Neural cell (in vitro differentiated cells): ENCODE results near the gene MED13L. TPM values are rescaled to one million over a fixed set of nuclear protein-coding genes. Genes with fewer than 3 reads are reported as not detected.

ENCODE experiments used
- H2AFZ ChIP-seq: fragments of 200-600, 300-800 bp; sonication (generic), shearing (Covaris generic); 2 replicates; pipeline ENCODE4 v1.6.0; 2014; ENCODE audit warnings: low read depth, mild to moderate bottlenecking, antibody characterized with exemption, low read length, moderate library complexity
- H3F3A ChIP-seq: fragments of 200-600 bp; shearing (Covaris generic); 2 replicates; pipeline ENCODE4 v1.6.1; 2016; ENCODE audit warnings: mild to moderate bottlenecking, moderate library complexity, mixed read lengths, antibody characterized with exemption, low read length; ENCODE audit not compliant: insufficient read depth, poor library complexity, severe bottlenecking
- H3K27ac ChIP-seq: fragments of 200-600, 300-800 bp; sonication (generic), shearing (Covaris generic); 2 replicates; pipeline ENCODE4 v1.5.1; 2014; ENCODE audit warnings: mild to moderate bottlenecking, low read length, moderate library complexity
- H3K27me3 ChIP-seq: fragments of 300-800, 200-600 bp; sonication (generic), shearing (Covaris generic); 2 replicates; pipeline ENCODE4 v1.6.0; 2014; ENCODE audit warnings: mild to moderate bottlenecking, low read depth, low read length, moderate library complexity; ENCODE audit not compliant: insufficient read depth
- H3K36me3 ChIP-seq: fragments of 300-800, 200-600 bp; sonication (generic), shearing (Covaris generic); 2 replicates; pipeline ENCODE4 v1.5.1; 2014; ENCODE audit warnings: mild to moderate bottlenecking, antibody characterized with exemption, low read length, moderate library complexity; ENCODE audit not compliant: insufficient read depth
- H3K4me2 ChIP-seq: fragments of 300-800, 200-600 bp; sonication (generic), shearing (Covaris generic); 2 replicates; pipeline ENCODE4 v1.6.0; 2014; ENCODE audit warnings: mild to moderate bottlenecking, low read length
- H3K4me3 ChIP-seq: fragments of 300-800, 200-600 bp; sonication (generic), shearing (Covaris generic); 2 replicates; pipeline ENCODE4 v1.5.1; 2014; ENCODE audit warnings: mild to moderate bottlenecking, low read length, moderate library complexity
- H3K79me2 ChIP-seq: fragments of 200-600 bp; shearing (Covaris generic); replicated peaks from 2 replicates; pipeline ENCODE4 v1.6.0; 2014; ENCODE audit warnings: mild to moderate bottlenecking, low read length, moderate library complexity; ENCODE audit not compliant: insufficient read depth
- H3K9ac ChIP-seq: fragments of 300-800, 200-600 bp; sonication (generic), shearing (Covaris generic); 2 replicates; pipeline ENCODE4 v1.6.1; 2016; ENCODE audit warnings: mild to moderate bottlenecking, low read length, mixed read lengths
- H3K9me2 ChIP-seq: fragments of 200-600 bp; shearing (Covaris generic); 2 replicates; pipeline ENCODE4 v1.6.1; 2016; ENCODE audit warnings: mild to moderate bottlenecking, low read length, mixed read lengths; ENCODE audit not compliant: insufficient read depth
- H3K9me3 ChIP-seq: fragments of 200-600, 300-800 bp; sonication (generic), shearing (Covaris generic); 2 replicates; pipeline ENCODE4 v1.6.1; 2016; ENCODE audit warnings: mild to moderate bottlenecking, mixed run types, low read length, moderate library complexity, mixed read lengths
- H4K20me1 ChIP-seq: fragments of 200-600 bp; shearing (Covaris generic); 2 replicates; pipeline ENCODE4 v1.6.1; 2016; ENCODE audit warnings: mild to moderate bottlenecking, mixed run types; ENCODE audit not compliant: insufficient read depth
- EP300 ChIP-seq: fragments of 450-650 bp; conservative IDR thresholded peaks from 2 replicates; pipeline ENCODE4 v1.6.1; 2014; ENCODE audit warnings: antibody characterized with exemption, mild to moderate bottlenecking, moderate library complexity; ENCODE audit not compliant: poor library complexity, severe bottlenecking
- EZH2 ChIP-seq: fragments of 200-600, 300-800 bp; shearing (Covaris generic), sonication (generic); IDR thresholded peaks from 2 replicates; pipeline ENCODE4 v1.6.1; 2014; ENCODE audit warnings: antibody characterized with exemption, low read length, borderline replicate concordance, mild to moderate bottlenecking; ENCODE audit not compliant: insufficient read depth, poor library complexity, severe bottlenecking
- MXI1 ChIP-seq: fragments of 450-650 bp; conservative IDR thresholded peaks from 2 replicates; pipeline ENCODE4 v1.6.1; 2014; ENCODE audit warnings: antibody characterized with exemption, mild to moderate bottlenecking; ENCODE audit not compliant: poor library complexity, severe bottlenecking
- POLR2AphosphoS5 ChIP-seq: IDR thresholded peaks from 2 replicates; pipeline ENCODE4 v1.6.1; 2012
- RAD21 ChIP-seq: fragments of 450-650 bp; conservative IDR thresholded peaks from 2 replicates; pipeline ENCODE4 v1.6.1; 2014; ENCODE audit warnings: antibody characterized with exemption, mild to moderate bottlenecking, moderate library complexity
- SMC3 ChIP-seq: fragments of 450-650 bp; conservative IDR thresholded peaks from 2 replicates; pipeline ENCODE4 v1.6.1; 2014; ENCODE audit warnings: antibody characterized with exemption, mild to moderate bottlenecking, moderate library complexity; ENCODE audit not compliant: poor library complexity
- TAF1 ChIP-seq: IDR thresholded peaks from 2 replicates; pipeline ENCODE4 v1.6.1; 2012; ENCODE audit warnings: low read depth
- polyA plus RNA-seq: library from polyadenylated mRNA; depleted of rRNA; stranded (reverse); fragments of >200 nt; gene quantifications from 2 replicates; pipeline ENCODE4 v1.2.3, GENCODE V29; 2014
- TF ChIP-seq, protein P1 (sequence below): IDR thresholded peaks from 2 replicates; pipeline ENCODE4 v1.6.1; 2012; ENCODE audit warnings: borderline replicate concordance
- TF ChIP-seq, protein P2 (sequence below): fragments of 450-650 bp; IDR thresholded peaks from 2 replicates; pipeline ENCODE4 v1.5.1; 2014; ENCODE audit warnings: antibody characterized with exemption, mild to moderate bottlenecking, moderate library complexity; ENCODE audit not compliant: poor library complexity, severe bottlenecking

The MED13L gene
- polyA plus RNA-seq, 1 donor from 2014 or later: 38.9 TPM

GRCh38 chr12:116150452-116150851, 127.0 kb downstream of the MED13L start:
- TF ChIP-seq, protein P1, sequence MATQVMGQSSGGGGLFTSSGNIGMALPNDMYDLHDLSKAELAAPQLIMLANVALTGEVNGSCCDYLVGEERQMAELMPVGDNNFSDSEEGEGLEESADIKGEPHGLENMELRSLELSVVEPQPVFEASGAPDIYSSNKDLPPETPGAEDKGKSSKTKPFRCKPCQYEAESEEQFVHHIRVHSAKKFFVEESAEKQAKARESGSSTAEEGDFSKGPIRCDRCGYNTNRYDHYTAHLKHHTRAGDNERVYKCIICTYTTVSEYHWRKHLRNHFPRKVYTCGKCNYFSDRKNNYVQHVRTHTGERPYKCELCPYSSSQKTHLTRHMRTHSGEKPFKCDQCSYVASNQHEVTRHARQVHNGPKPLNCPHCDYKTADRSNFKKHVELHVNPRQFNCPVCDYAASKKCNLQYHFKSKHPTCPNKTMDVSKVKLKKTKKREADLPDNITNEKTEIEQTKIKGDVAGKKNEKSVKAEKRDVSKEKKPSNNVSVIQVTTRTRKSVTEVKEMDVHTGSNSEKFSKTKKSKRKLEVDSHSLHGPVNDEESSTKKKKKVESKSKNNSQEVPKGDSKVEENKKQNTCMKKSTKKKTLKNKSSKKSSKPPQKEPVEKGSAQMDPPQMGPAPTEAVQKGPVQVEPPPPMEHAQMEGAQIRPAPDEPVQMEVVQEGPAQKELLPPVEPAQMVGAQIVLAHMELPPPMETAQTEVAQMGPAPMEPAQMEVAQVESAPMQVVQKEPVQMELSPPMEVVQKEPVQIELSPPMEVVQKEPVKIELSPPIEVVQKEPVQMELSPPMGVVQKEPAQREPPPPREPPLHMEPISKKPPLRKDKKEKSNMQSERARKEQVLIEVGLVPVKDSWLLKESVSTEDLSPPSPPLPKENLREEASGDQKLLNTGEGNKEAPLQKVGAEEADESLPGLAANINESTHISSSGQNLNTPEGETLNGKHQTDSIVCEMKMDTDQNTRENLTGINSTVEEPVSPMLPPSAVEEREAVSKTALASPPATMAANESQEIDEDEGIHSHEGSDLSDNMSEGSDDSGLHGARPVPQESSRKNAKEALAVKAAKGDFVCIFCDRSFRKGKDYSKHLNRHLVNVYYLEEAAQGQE: no peak
- TF ChIP-seq, protein P2, sequence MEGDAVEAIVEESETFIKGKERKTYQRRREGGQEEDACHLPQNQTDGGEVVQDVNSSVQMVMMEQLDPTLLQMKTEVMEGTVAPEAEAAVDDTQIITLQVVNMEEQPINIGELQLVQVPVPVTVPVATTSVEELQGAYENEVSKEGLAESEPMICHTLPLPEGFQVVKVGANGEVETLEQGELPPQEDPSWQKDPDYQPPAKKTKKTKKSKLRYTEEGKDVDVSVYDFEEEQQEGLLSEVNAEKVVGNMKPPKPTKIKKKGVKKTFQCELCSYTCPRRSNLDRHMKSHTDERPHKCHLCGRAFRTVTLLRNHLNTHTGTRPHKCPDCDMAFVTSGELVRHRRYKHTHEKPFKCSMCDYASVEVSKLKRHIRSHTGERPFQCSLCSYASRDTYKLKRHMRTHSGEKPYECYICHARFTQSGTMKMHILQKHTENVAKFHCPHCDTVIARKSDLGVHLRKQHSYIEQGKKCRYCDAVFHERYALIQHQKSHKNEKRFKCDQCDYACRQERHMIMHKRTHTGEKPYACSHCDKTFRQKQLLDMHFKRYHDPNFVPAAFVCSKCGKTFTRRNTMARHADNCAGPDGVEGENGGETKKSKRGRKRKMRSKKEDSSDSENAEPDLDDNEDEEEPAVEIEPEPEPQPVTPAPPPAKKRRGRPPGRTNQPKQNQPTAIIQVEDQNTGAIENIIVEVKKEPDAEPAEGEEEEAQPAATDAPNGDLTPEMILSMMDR: no peak
- TF ChIP-seq MXI1 (no peak), RAD21 (no peak), TAF1 (no peak)
- Histone ChIP-seq H2AFZ (no peak overlapping the region), H4K20me1 (no peaks in the 10 kb centered on the region), H3K4me3 (no peak overlapping the region), H3K9ac (no peak overlapping the region), H3K9me2 (no peaks in the 10 kb centered on the region), H3K27me3 (no peaks in the 10 kb centered on the region), H3K36me3 (no peaks in the 10 kb centered on the region), H3K79me2 (peaks cover 11% of the 10 kb centered on the region), H3K4me2 (no peak overlapping the region), H3K27ac (no peak overlapping the region), H3F3A (no peaks in the 10 kb centered on the region), H3K9me3 (no peaks in the 10 kb centered on the region)

DNA sequence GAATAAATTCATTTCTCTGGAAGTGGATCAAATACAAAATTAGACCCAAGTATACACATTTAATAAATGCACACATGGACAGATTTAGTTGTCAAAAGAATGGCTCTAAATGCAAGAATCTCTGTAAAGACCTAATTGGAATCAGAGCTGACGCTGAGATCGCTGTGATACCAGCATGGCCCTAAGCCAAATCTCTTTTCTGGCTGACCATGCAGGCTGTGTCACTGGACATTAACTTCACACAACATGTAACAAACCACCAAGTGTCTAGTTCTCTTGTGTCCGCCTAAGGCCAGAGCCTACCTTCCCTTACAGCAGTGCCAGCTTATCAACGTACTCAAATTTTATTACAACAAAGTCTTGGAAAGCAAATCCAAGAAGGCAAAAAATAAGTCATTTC, 127.5 kb downstream of the MED13L start:
- Histone ChIP-seq H3K4me3 (no peak overlapping the region), H3K9me3 (no peaks in the 10 kb centered on the region), H3K9me2 (no peaks in the 10 kb centered on the region), H3K27me3 (no peaks in the 10 kb centered on the region), H3K4me2 (no peak overlapping the region), H3K27ac (no peak overlapping the region), H3K9ac (no peak overlapping the region), H4K20me1 (no peaks in the 10 kb centered on the region), H3K79me2 (peaks cover 11% of the 10 kb centered on the region), H3F3A (no peaks in the 10 kb centered on the region), H3K36me3 (no peaks in the 10 kb centered on the region), H2AFZ (no peak overlapping the region)
- TF ChIP-seq TAF1: no peak
- no peak for TF ChIP-seq EZH2
- TF ChIP-seq RAD21: no peak
- TF ChIP-seq, protein P2: no peak
- no peak for TF ChIP-seq MXI1
- TF ChIP-seq, protein P1: no peak
- no peak for TF ChIP-seq EP300
- TF ChIP-seq SMC3: no peak
- TF ChIP-seq POLR2AphosphoS5: no peak
